OCI-LY1 (cell line): ENCODE results near the gene MYO3B.

Source experiments
- EZH2 ChIP-seq: fragments of 200-600 bp; sonication (generic), shearing (Covaris generic); IDR thresholded peaks from 2 replicates; pipeline ENCODE4 v1.8.0; 2017; ENCODE audit warnings: borderline replicate concordance, mixed run types, mild to moderate bottlenecking, antibody characterized with exemption, low read length, moderate library complexity, mixed read lengths
- TF ChIP-seq, protein P1 (sequence below): fragments of 200-600 bp; sonication (generic), shearing (Covaris generic); IDR thresholded peaks from 2 replicates; pipeline ENCODE4 v1.5.1; 2017; ENCODE audit warnings: mild to moderate bottlenecking, antibody characterized with exemption, low read length, moderate library complexity, mixed read lengths

DNA sequence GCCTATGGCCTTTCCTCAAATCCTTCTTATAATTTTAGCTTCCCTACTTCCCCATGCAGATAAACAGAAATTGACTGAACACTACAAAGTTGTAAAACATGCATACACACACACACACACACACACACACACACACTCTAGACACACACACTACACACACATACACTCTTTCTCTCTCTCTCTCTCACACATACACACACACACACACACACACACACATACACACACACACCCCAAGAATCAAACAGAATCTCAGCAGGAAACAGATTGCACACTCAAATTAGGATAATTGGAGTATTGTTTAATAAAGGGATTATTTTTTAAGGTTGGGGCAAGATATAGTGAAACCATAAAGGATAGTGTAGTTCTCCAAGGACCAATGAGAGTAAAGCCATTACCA is 385.0 kb downstream of the MYO3B start:
- TF ChIP-seq, protein P1, sequence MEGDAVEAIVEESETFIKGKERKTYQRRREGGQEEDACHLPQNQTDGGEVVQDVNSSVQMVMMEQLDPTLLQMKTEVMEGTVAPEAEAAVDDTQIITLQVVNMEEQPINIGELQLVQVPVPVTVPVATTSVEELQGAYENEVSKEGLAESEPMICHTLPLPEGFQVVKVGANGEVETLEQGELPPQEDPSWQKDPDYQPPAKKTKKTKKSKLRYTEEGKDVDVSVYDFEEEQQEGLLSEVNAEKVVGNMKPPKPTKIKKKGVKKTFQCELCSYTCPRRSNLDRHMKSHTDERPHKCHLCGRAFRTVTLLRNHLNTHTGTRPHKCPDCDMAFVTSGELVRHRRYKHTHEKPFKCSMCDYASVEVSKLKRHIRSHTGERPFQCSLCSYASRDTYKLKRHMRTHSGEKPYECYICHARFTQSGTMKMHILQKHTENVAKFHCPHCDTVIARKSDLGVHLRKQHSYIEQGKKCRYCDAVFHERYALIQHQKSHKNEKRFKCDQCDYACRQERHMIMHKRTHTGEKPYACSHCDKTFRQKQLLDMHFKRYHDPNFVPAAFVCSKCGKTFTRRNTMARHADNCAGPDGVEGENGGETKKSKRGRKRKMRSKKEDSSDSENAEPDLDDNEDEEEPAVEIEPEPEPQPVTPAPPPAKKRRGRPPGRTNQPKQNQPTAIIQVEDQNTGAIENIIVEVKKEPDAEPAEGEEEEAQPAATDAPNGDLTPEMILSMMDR: no peak
- no peak for TF ChIP-seq EZH2
